GM12878 (cell line): ENCODE results near the gene ABCB8. TPM values are rescaled to one million over a fixed set of nuclear protein-coding genes. Genes with fewer than 3 reads are reported as not detected.

Experiments used
- BACH1 ChIP-seq: fragments of 450-650 bp; IDR thresholded peaks from 2 replicates; pipeline ENCODE4 v1.6.1; 2017; ENCODE audit warnings: mild to moderate bottlenecking, borderline replicate concordance
- EP300 ChIP-seq, 2 experiments: fragments of 150-350 bp in 1 of 2; IDR thresholded peaks; 2 replicates each; pipeline ENCODE4 v1.6.1; 2011 to 2012; ENCODE audit warnings: low read depth in 2 of 2, low read length in 2 of 2, borderline replicate concordance in 1 of 2, improper control_type of control experiment in 1 of 2, inconsistent platforms in 1 of 2; ENCODE audit not compliant: control insufficient read depth in 1 of 2
- SIX5 ChIP-seq: IDR thresholded peaks from 2 replicates; pipeline ENCODE4 v1.6.1; 2011; ENCODE audit warnings: mild to moderate bottlenecking, low read depth, low read length, moderate library complexity; ENCODE audit not compliant: severe bottlenecking
- SREBF1 ChIP-seq: IDR thresholded peaks from 2 replicates; pipeline ENCODE4 v1.6.1; 2012; ENCODE audit warnings: mild to moderate bottlenecking, low read length
- TARDBP ChIP-seq: IDR thresholded peaks from 2 replicates; pipeline ENCODE4 v1.6.1; 2016; ENCODE audit warnings: borderline replicate concordance
- ZBTB11 ChIP-seq: fragments of 450-650 bp; formaldehyde crosslinking; IDR thresholded peaks from 2 replicates; pipeline ENCODE4 v1.5.0; 2022; ENCODE audit warnings: mild to moderate bottlenecking, missing genetic modification characterization
- ZNF207 ChIP-seq: fragments of 450-650 bp; IDR thresholded peaks from 2 replicates; pipeline ENCODE4 v1.6.1; 2014; ENCODE audit warnings: antibody characterized with exemption, mild to moderate bottlenecking, borderline replicate concordance
- ZNF384 ChIP-seq: IDR thresholded peaks from 2 replicates; pipeline ENCODE4 v1.6.1; 2012; ENCODE audit warnings: low read depth, mild to moderate bottlenecking, low read length, improper control_type of control experiment, borderline replicate concordance
- polyA plus RNA-seq, 11 experiments: library from polyadenylated mRNA; depleted of rRNA in 4 of 11; unstranded in 6 of 11; stranded (reverse) in 5 of 11; fragments of >200 nt; fragmentation: Nextera tagmentation in 4 of 11; fragmentation: Illumina TruSeq in 1 of 11; extraction: Ambion mirVana in 4 of 11; extraction: Trizol in 1 of 11; gene quantifications; 1 replicate in 1 of 11; 2 replicates in 10 of 11; pipeline versions ENCODE4 v1.2.1 to v1.2.3, GENCODE V29; 2011 to 2016; ENCODE audit warnings: inconsistent platforms in 2 of 11, missing spikeins in 2 of 11, low read depth in 1 of 11
- total RNA-seq, 4 experiments: library from RNA; depleted of rRNA in 3 of 4; stranded (reverse); fragments of >200 nt in 3 of 4; fragmentation: Illumina TruSeq in 1 of 4; extraction: Trizol in 1 of 4; gene quantifications; 2 replicates each; pipeline versions ENCODE4 v1.2.1 to v1.2.3, GENCODE V29; 2013 to 2021
- TF ChIP-seq, protein P1 (sequence below): IDR thresholded peaks from 2 replicates; pipeline ENCODE4 v1.6.1; 2011; ENCODE audit warnings: low read depth, mild to moderate bottlenecking, low read length, moderate library complexity, borderline replicate concordance; ENCODE audit errors: extremely low read depth

Gene ABCB8
- total and polyA plus RNA-seq, 10 of the 15 experiments (the other 5 are each of a cell fraction or from before 2014, with no cell fraction given), result 0.77 to 34.8 (median 18.9) TPM

DNA sequence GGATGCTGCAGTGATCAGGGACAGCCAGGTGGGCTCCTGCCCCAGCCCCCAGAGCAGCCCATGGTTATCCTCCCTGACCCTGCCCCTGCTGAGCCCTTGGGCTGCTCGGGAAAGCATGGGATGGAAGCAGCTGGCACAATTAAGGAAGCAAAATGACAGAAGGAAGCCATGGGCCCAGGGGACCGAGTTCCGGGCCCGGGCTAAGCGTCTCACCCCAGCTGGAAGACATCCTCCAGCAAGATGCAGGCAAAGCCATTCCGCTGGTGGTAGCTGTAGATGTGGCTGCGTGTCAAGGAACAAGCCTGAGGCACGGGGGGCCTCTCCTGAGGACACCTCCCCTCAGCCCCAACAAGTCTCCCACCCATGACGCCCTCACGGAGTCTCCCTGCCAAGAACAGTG lies 5.0 kb upstream of the ABCB8 start (continued):
- TF ChIP-seq ZNF384 (no peak), SREBF1 (no peak), ZBTB11 (no peak), EP300 (IDR thresholded peaks at IDR 0.05; ENCODE audit: borderline replicate concordance in 1 of 2, control insufficient read depth in 1 of 2, low read depth in 2 of 2, low read length in 2 of 2) (no peak), TARDBP (no peak), ZNF207 (no peak), SIX5 (no peak), BACH1 (no peak)
- TF ChIP-seq, protein P1, sequence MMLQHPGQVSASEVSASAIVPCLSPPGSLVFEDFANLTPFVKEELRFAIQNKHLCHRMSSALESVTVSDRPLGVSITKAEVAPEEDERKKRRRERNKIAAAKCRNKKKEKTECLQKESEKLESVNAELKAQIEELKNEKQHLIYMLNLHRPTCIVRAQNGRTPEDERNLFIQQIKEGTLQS, result no peak
